ENCODE data around the gene RAB22A.

RAB22A gene

GRCh38 chr20:58416057-58416456, 106.5 kb downstream of the RAB22A start:
- H3K4me1 ChIP-seq (ENCODE audit: control insufficient read depth in 5 of 5, insufficient read depth in 5 of 5, low read length in 5 of 5): peaks cover 0 to 5% (median 0%) of the 10 kb centered on the region in 5 donors
- no peak overlapping the region for H3K9ac ChIP-seq (ENCODE audit: low read length in 5 of 5)
- H3K4me3 ChIP-seq (ENCODE audit: low read depth in 1 of 5, low read length in 5 of 5): no peak overlapping the region
- H3K27ac ChIP-seq (ENCODE audit: low read depth, low read length): no peak overlapping the region
- no peaks in the 10 kb centered on the region for H3K27me3 ChIP-seq (ENCODE audit: control insufficient read depth in 5 of 5, insufficient read depth in 4 of 5, low read length in 5 of 5)
- no peaks in the 10 kb centered on the region for H3K9me3 ChIP-seq (ENCODE audit: control insufficient read depth in 5 of 5, low read length in 5 of 5)
- H3K36me3 ChIP-seq (ENCODE audit: control insufficient read depth in 5 of 5, insufficient read depth in 5 of 5, low read length in 5 of 5): peaks cover 2 to 19% (median 18%) of the 10 kb centered on the region in 5 donors

- H3K27me3 ChIP-seq (ENCODE audit: control insufficient read depth in 5 of 5, insufficient read depth in 4 of 5, low read length in 5 of 5): no peaks in the 10 kb centered on the region
- H3K4me3 ChIP-seq (ENCODE audit: low read depth in 1 of 5, low read length in 5 of 5): no peak overlapping the region
- H3K9me3 ChIP-seq (ENCODE audit: control insufficient read depth in 5 of 5, low read length in 5 of 5): no peaks in the 10 kb centered on the region
- H3K4me1 ChIP-seq (ENCODE audit: control insufficient read depth in 5 of 5, insufficient read depth in 5 of 5, low read length in 5 of 5): peaks cover 0 to 5% (median 0%) of the 10 kb centered on the region in 5 donors
- no peak overlapping the region for H3K9ac ChIP-seq (ENCODE audit: low read length in 5 of 5)
- no peak overlapping the region for H3K27ac ChIP-seq (ENCODE audit: low read depth, low read length)
- H3K36me3 ChIP-seq (ENCODE audit: control insufficient read depth in 5 of 5, insufficient read depth in 5 of 5, low read length in 5 of 5): peaks cover 4 to 27% (median 18%) of the 10 kb centered on the region in 5 donors
Observed at GRCh38 chr20:58416835-58417234, 107.3 kb downstream of the RAB22A start.
